ENCODE results near the gene POLR3B.
"Not testable (repeated sequence)": the region's sequence is repeated elsewhere in the genome, so short reads cannot be mapped to it uniquely, and the experiment has no call there.

Gene POLR3B

GRCh38 chr12:106342397-106343213, 14.9 kb upstream of the POLR3B start:
- DNase-seq (ENCODE audit: low read depth in 3 of 3): no peak

GRCh38 chr12:106343214-106343528, 14.4 kb upstream of the POLR3B start:
- no peak for DNase-seq (ENCODE audit: low read depth in 3 of 3)

GRCh38 chr12:106344131-106344530, 13.4 kb upstream of the POLR3B start:
- no peak for DNase-seq (ENCODE audit: low read depth in 3 of 3)

GRCh38 chr12:106345746-106346145, 11.8 kb upstream of the POLR3B start:
- no peak for DNase-seq (ENCODE audit: low read depth in 3 of 3)

- DNase-seq (ENCODE audit: low read depth in 3 of 3): no peak
These were observed 9.1 kb upstream of the POLR3B start for GRCh38 chr12:106348411-106348810.

GRCh38 chr12:106353175-106353574, 4.4 kb upstream of the POLR3B start:
- no peak for DNase-seq (ENCODE audit: low read depth in 3 of 3)

GRCh38 chr12:106358396-106359241, 1.1 kb downstream of the POLR3B start:
- no peak for DNase-seq (ENCODE audit: low read depth in 3 of 3)

GRCh38 chr12:106359646-106360399, 2.3 kb downstream of the POLR3B start:
- DNase-seq (ENCODE audit: low read depth in 3 of 3): no peak

GRCh38 chr12:106360400-106360994, 2.9 kb downstream of the POLR3B start:
- no peak for DNase-seq (ENCODE audit: low read depth in 3 of 3)

- no peak for DNase-seq (ENCODE audit: low read depth in 3 of 3)
These were observed 5.4 kb downstream of the POLR3B start for GRCh38 chr12:106362971-106363370.

GRCh38 chr12:106364261-106364660, 6.7 kb downstream of the POLR3B start:
- no peak for DNase-seq (ENCODE audit: low read depth in 3 of 3)

- DNase-seq (ENCODE audit: low read depth in 3 of 3): no peak
These were observed 12.2 kb downstream of the POLR3B start for GRCh38 chr12:106369624-106370346.

GRCh38 chr12:106378788-106379187, 21.2 kb downstream of the POLR3B start:
- DNase-seq (ENCODE audit: low read depth in 3 of 3): no peak

GRCh38 chr12:106380954-106381353, 23.4 kb downstream of the POLR3B start:
- no peak for DNase-seq (ENCODE audit: low read depth in 3 of 3)

- not testable (repeated sequence) for DNase-seq (ENCODE audit: low read depth in 3 of 3)
These were observed 24.3 kb downstream of the POLR3B start for GRCh38 chr12:106381866-106382265.

- no peak for DNase-seq (ENCODE audit: low read depth in 3 of 3)
These were observed 29.4 kb downstream of the POLR3B start for GRCh38 chr12:106386813-106387535.

GRCh38 chr12:106387848-106388377, 30.4 kb downstream of the POLR3B start:
- no peak for DNase-seq (ENCODE audit: low read depth in 3 of 3)

GRCh38 chr12:106389151-106389550, 31.6 kb downstream of the POLR3B start:
- DNase-seq (ENCODE audit: low read depth in 3 of 3): no peak

GRCh38 chr12:106392759-106393158, 35.2 kb downstream of the POLR3B start:
- DNase-seq (ENCODE audit: low read depth in 3 of 3): no peak

GRCh38 chr12:106409878-106410277, 52.3 kb downstream of the POLR3B start:
- no peak for DNase-seq (ENCODE audit: low read depth in 3 of 3)
